DMS53 treated with DMSO at 0.1 percent for 48 hours (cell line): ENCODE measurements around the gene PLCB4.

ENCODE experiments used
- DNase-seq: peaks from one replicate; lab custom pipeline; 2025; ENCODE audit not compliant: unreplicated experiment; lab: John Stamatoyannopoulos, UW

PLCB4 gene

DNA sequence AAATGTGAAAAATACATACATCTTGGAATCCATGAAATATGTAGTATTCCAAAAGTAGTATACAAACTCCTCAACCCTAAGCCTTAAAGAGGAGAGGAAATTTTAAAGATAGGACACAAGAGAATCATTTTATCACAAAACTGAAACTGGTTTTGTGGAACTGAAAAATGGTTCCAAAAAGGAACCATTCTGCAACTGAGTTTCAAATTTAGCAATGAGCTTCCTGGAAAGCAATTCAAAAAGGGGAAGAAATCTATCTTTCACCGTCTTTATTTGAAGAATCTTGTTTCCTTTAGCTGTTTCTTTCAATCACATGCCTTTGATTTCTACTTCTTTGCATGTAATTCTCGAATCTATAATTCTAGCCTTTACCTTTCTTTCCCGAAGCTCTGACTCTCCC, 413.3 kb downstream of the PLCB4 start:
- DNase-seq, result no peak

DNA sequence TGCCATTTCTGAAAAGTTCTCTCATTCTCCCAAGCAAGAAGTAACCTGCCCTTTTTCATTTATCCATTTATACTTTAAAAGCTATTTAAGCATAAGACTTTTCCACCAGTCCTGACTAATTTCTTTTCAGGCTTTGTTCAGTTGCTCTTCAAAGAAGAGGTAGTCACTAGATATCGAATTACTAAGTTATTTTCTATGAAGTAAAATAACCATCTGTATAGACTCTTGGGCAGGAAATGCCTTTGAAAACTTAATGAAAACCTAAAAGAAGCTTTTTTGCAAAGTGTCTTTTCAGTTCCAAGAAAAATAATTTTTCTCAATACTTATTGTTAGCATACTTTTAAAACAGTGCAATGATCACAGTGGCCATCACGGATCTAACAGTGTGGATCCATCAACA, 414.2 kb downstream of the PLCB4 start:
- DNase-seq, result no peak

DNA sequence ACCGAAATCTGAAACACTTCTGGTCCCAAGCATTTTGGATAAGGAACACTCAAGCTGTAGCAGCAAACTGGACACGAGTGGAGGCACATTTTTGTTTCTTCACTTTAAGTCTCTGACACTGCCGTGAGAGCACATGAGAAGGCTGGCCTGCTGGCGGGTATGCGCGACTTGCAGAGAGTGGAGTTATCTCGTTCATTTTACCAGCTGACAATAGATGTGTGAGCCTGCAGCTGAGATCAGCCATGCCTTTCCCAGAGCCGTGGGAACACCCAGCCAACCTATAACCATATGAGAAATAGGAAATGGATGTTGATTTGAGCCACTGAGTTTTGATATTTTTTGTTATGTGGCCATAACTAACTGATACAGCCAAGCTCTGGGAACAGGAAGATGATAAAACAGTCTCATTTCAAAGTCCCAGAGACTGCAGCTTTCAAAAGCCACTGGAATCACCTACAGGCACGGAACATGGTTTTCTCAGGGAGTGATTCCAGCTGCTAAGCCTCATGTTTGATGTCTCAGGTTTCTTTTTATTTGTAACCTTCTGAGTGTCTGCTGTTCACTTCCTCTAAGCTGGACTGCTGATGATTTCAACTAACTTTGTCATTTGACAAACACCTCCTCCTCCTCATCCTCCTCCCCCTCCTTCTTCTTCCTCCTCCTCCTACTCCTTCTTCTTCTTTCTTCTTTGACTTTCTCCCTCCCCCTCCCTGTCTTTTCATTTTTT, 416.9 kb downstream of the PLCB4 start:
- no peak for DNase-seq

DNA sequence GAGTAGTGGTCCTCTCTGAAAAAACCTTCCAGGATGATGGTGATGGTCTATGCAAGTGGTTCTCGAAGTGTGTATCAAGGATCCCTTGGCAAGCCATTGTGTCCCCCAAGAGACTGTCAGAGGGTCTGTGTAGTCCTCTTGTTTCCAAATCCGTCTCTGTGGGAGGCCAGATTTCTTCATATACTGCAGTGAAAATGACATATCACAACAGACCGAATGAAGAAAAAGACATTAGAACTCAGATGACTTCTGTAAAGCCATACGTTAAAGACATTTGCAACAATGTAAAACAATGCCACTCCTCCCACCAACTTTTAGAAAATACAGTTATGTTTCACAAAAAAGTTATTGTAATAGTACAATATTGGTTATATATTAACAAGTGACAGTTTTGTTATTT, 418.3 kb downstream of the PLCB4 start:
- no peak for DNase-seq

DNA sequence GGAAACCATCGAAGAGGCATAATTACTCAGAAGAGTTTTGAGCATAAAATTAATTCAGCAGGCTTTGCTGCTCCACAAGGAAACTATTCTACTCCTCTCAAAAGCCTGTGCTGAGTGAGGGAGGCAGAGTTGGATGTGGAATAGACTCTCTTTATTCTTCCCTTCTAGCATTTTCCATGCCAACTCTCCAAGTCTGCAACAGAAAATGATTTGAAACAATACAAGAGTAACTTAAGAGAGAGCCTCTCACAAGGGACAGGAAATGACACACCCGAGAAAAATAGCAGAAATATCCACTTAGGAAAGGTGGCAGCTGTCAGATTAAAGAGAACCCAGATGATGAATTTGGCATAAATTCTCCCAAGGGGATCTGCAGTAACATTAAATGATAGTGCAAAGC, 419.2 kb downstream of the PLCB4 start:
- no peak for DNase-seq

DNA sequence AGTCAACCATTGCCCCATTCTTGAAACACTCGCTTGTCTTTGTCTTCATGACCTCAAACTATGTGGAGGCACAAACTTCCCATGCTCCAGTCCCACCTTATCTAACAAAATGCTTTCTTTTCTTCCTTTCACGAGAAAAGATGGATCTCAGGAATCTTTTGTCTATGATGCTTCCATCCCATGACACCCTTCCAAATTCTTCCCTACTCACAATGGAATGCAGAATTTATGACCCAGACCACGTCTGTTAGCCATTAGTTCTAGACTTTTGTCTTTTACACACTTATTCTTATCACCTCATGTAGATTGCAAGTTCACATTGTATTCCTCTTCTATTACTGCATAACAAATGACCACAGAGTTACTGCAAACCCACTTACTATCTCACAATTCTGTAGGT, 421.3 kb downstream of the PLCB4 start:
- DNase-seq, result no peak

DNA sequence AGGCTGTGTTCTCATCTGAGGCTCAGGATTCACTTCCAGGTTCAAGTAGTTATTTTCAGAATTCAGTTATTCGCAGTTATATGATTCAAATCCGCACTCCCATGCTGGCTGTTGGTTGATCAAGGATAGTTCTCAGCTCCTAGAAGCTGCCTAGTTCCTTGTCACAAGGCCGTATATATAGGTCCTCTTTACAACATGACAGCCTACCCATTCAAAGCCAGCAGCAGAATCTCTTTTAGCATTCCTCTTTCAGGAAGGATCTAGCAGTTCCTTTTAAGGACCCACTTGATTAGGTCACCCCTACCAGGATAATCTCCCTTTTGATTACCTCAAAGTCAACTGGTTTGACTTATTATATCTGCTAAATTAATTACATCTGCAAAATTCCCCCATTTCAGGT, 421.7 kb downstream of the PLCB4 start:
- no peak for DNase-seq

DNA sequence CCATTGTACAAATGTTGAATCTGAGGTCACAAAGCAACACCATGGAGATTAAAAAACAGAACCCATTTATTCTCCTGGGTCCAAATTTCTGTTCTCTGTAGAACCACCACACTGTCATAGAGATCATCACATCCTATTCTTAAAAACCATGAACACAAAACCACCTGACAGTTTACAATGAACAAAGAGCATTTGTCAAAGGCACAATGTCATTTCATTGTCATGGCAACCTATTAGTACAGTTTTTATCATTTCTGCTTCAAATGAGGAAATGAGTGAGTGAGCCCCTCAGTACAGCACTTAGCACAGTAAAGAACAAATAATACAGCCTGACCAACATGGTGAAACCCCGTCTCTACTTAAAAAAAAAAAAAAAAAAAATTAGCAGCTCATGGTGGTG, 422.4 kb downstream of the PLCB4 start:
- DNase-seq, result no peak

DNA sequence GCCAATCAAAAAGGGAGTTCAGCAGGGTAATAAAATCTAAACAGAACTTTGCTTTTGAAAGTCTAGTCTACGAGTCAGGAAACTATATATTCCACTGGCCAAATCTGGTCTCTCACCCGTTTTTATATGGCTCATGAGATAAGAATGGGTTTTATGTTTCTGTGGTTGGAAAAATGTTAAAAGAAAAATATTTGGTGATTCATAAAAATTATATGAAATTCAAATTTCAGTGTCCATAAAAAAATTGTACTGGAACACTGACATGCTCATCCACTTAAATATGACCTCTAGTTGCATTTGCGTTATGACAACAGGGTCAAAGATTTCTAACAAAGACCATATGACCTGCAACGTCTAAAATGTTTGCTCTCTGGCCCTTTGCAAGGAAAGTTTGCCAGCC, 423.2 kb downstream of the PLCB4 start:
- no peak for DNase-seq

DNA sequence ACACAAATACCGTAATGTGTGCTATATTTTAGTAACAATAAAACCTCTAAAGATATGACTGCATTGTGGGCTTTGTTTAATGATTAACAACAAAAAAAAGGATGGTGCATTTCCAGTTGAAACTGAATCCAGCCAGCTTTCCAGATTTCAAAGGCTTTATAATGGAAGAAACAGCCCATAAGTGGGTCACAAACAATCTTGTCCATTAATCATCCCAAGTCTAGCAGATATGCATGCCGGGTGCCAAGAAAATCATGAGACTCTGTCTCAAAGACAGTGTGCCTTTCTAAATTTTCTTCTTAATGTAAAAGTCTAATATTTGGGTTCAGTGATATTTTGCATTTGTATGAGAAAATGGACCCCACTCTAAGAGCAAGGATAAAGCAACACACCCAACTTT, 424.9 kb downstream of the PLCB4 start:
- peak; percentile 51 for DNase-seq

DNA sequence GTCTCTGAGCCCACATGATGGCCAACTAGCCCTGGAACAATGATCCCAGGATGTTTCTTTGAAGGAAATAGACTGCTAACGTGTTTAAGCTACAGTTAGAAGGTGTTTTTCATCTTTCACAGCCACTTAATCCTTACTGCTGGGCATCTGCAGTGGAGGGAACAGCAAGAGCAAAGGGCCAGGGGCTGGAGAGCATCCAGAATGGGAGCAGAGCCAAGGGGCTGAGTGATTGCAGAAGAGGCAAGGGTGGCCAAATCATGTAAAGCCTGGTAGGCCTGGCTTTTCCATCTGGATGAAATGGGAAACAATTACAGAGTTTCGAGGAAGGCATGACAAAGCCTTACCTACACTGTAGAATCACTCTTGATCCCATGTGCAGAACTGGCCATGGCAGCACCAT, 426.8 kb downstream of the PLCB4 start:
- DNase-seq, result no peak

DNA sequence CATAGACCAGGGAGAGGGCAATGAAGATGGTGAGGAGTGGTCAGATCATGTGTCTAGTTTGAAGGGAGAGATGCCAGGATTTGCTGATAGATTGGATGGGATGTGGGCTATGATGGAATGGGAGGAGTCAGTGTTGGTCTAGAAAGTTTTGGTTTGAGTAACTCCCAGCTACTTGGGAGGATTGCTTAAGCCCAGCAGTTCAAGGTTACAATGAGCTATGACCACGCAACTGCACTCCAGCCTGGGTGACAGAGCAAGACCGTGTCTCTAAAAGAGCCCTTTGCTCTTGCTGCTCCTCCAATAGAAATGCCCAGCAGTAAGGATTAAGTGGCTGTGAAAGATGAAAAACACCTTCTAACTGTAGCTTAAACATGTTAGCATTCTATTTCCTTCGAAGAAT, 427.3 kb downstream of the PLCB4 start:
- DNase-seq, result no peak

DNA sequence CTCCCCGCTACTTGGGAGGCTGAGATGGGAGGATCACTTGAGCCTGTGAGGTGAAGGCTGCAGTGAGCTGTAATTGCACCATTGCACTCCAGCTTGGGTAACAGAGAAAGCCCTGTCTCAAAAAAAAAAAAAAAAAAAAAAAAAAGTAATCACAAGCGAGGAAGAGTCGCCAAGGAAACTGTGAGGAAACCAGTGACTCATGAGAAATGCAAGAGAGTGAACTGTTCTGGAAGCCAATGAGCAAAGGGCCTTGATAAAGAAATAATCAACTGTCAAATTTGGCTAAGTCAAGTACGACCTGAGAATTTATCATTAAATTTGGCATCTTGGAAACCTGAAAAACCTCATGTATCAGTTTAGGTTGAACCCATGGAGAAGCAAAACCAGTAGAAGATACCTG, 429.4 kb downstream of the PLCB4 start:
- DNase-seq, result no peak

DNA sequence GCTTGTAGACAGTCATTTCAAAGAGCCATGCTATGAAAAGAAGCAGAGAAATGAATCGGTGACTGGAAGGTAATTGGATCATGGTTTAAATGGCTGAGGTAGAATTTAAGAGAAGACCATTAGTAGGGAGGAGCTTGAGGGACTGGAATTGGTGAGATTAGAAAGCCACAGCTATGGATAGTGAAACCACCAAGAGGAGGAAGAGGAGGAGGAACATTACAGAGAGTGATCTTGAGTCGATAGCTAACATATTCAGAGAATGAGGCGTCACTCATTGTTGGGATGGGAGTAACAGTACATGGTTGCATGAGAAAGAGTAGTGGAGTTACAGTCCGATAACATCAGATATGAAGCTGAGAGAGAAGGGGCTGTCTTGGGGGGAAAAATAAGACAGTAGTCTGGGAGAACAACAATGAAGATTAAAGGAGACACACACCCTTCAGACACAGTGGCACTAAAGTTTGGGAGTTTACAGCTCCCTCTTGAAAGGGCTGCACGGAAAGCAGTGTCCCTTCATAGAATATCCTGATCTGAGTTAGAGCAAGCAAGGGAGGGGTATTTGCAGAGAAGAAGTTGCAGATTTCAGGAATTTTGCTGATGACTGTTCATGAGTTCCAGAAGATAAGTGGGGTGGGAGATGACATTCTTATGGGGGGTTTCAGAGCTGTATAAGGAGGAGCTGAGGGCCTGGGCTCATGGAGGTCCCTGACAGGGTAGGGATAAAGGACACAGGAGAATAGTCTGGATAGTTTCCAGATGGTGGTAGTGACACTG, 430.4 kb downstream of the PLCB4 start:
- DNase-seq, result no peak

DNA sequence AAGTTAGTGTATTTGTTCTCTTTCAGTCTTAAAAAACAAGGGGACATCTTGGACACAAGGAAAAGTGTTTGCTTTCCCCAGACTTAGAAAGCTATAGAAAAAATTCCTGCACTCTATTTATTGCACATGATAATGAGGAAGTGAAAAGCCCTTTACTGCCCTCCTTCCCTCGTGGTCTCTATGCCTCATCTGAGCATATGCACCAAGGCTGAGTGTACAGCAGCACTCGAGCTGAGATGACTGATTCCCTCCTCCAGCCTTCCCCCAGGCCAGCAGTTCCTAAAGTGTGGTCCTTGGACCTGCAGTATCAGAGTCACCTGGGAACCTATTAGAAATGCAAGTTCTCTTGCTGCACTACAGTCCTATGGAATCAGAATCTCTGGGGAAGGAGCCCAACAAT, 431.2 kb downstream of the PLCB4 start:
- no peak for DNase-seq

DNA sequence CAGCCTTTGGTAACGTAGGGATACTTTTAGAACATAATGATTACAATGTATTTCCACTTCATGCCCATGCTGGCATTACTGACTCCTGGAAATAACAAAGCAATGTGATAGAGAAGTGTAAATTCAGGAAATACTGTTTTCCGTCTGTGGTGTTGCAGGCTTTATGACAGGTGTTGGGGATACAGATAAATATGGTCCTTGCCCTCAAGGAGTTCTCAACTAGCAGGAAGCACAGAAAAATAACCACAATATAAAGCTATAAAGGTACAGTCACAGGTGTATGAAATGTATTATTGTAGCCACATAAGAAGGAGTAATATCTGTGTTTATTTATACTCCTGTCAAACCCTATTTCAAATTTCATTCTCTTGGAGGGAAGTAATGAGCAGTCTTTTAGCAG, 432.6 kb downstream of the PLCB4 start:
- DNase-seq, result no peak

DNA sequence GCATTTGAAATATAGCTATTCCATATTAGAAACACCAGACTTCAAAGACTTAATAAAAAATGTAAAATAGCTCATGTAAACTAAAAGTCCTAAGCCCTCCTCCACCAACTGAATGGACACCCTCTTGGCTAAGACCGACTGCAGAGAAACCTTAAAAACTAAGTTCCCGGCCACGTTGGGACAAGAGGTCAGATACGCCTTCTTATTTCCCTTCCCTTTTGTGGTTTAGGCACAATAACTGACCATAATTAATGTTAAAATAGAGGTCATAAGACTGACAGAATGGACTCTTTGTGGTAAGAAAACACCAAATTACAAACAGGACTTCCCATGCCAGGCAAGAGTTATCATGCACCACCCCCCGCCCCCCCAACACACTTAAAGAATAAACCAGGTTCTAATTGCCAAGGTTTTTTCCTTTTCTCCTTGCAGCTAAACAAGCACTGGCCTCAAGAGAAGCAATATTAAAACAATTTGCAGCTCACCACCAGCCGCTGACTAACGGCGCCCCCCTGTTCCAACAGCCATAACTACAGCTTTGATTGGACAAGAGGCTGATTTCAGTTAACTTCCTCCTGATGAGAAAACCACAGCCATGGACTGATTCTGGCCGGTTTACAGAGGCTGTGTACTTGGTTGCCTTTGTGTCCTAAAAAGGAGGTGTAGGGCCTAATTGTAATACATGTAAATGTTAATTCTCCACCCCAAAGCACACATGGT, 434.8 kb downstream of the PLCB4 start:
- DNase-seq, result no peak

DNA sequence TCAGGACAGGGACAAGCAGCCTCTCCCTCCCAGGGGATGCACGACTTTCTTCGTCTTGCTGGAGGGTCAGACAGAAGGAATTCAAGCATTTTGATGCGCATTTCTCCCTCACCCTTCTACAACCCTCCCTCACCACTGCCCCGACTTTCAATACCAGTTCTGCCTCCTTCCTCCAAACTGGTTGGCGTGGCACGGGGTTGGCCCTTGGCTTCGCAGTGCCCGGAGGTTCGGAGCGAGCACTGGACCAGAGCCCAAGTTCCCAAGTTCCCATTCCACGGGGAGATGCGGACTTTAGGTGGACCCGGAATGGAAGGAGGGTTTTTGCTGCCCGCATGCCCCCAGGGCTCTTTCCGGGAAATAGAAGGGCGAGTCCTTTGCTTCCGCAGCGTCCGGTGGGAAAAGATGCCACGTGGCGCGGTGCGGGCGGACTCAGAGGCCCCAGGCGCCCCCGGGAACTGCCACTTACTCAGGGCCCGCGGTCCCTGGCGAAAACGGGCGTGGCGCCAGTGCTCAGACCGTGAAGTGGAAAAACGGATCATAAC, 437.5 kb downstream of the PLCB4 start:
- DNase-seq, result no peak

DNA sequence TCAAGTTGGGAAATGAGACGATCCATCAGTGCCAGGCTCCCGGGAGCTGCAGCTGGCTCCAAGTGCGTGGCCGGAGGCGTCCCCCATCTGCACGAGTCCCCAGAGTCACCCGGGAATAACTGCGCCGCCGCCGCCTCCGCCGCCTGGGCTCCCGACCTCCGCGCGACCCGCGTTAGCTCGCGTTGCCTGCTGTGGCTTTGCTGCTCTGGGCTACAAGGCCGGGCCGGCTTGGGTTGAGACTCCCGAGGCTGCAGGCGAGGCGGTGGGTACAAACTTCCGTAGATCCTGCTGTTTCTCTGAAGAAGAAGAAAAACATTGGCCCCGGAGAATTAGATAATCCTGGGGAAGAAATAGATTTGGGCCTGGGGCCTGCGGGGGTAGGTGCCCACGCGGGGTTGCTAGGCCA, 438.1 kb downstream of the PLCB4 start:
- DNase-seq, result no peak

DNA sequence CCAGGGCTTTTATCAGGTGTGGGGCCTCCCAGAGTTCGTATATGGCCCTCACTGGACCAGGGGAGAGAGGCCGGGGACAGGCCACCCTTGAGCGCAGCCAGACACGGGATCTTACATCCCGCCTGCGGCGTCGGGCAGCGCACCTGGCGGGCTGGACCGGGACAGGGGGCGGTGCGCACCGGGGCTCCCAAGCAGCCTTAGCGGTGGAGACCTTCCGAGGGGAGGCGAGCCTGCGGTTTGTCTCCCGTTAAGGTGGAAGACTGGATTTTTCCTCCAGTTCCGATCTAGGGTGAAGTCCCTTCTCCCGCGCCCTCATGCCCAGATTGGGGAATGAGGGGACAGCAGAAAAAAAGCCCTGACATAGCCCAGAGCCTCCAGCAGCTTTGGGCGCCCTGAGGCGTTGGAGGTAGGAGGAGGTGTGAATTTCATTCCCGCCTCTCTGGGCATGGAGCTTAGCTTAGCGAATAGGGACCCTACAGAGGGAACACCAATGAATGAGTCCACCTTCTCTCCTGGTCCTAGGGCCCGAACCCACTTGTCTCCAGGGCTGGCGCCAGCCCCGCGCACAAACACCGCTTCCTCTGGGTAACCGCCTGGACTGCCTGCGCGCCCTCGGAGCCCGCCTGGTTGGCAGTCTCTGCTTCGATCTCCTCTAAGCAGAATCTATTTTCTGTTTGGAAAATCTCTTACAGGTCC, 438.8 kb downstream of the PLCB4 start:
- DNase-seq, result no peak

DNA sequence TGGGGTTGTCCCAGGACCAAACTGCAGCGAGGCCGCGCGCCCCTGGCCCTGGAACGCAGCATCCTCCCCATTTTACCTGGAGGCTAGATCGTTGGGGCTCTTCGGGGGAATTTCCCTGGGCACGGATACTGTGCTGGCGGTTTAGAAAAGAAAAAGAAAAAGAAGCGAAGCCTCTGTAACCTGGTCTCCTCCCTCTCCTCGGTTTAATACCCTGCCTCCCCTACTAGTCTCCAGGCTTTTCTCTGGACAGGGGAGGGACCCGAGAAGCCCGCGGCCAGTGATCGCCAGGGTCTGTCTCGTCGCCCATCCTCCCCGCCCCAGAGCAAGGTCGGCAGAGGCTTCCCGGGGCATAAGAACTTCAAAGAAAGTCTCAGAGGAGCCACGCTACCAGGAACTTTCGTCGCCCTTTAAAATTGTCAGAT, 439.4 kb downstream of the PLCB4 start:
- no peak for DNase-seq
